ENCODE results near the gene TNRC6C. TPM values are rescaled to one million over a fixed set of nuclear protein-coding genes. Genes with fewer than 3 reads are reported as not detected.

The TNRC6C gene
- total and polyA plus RNA-seq, 4 donors = 1.3 to 7.7 (median 2.9) TPM

- H3K9ac ChIP-seq (ENCODE audit: low read depth in 1 of 2, low read length in 2 of 2) = no peak overlapping the region
- no peak overlapping the region for H3K4me3 ChIP-seq (ENCODE audit: low read depth in 1 of 3, low read length in 3 of 3)
- H3K27ac ChIP-seq (ENCODE audit: low read depth in 1 of 2, low read length in 2 of 2) = no peak overlapping the region
- no peak for TF ChIP-seq FOXA1 (IDR thresholded peaks at IDR 0.05)
- TF ChIP-seq TAF1 (conservative IDR thresholded peaks at IDR 0.05) = no peak
- TF ChIP-seq ZBTB33 (IDR thresholded peaks at IDR 0.05) = no peak
- no peak for TF ChIP-seq RXRA (IDR thresholded peaks at IDR 0.05)
- WGBS = 28% methylated on average over 17 of the region's 17 CpGs
- peaks cover 0 to 13% (median 5%) of the 10 kb centered on the region in 4 donors for H3K27me3 ChIP-seq (ENCODE audit: control insufficient read depth in 4 of 4, insufficient read depth in 4 of 4, low read length in 3 of 4)
- no peak for DNase-seq (ENCODE audit: low spot score)
- H3K36me3 ChIP-seq (ENCODE audit: control insufficient read depth in 4 of 4, insufficient read depth in 3 of 4, low read depth in 1 of 4, low read length in 3 of 4) = no peaks in the 10 kb centered on the region
- H3K9me3 ChIP-seq (ENCODE audit: control insufficient read depth in 4 of 4, low read length in 3 of 4) = no peaks in the 10 kb centered on the region
- H3K4me1 ChIP-seq (ENCODE audit: control insufficient read depth in 4 of 4, insufficient read depth in 4 of 4, low read length in 3 of 4) = peaks cover 0 to 7% (median 3%) of the 10 kb centered on the region in 4 donors
These were observed 41.6 kb upstream of the TNRC6C start for GRCh38 chr17:77916703-77917481.

- 95% methylated on average over 3 of the region's 3 CpGs for whole genome bisulfite sequencing
- TF ChIP-seq HNF4A (conservative IDR thresholded peaks at IDR 0.05) (no peak), NR2F2 (IDR thresholded peaks at IDR 0.05) (no peak)
- H3K9me3 ChIP-seq (ENCODE audit: control insufficient read depth in 4 of 4, low read length in 3 of 4) = no peaks in the 10 kb centered on the region
These were observed 39.2 kb upstream of the TNRC6C start for GRCh38 chr17:77919276-77919675.

GRCh38 chr17:77923135-77923534 is 35.4 kb upstream of the TNRC6C start:
- 76% methylated on average over 9 of the region's 9 CpGs for WGBS
- no peak for DNase-seq (ENCODE audit: low spot score)
- Histone ChIP-seq H3K36me3 (ENCODE audit: control insufficient read depth in 4 of 4, insufficient read depth in 3 of 4, low read depth in 1 of 4, low read length in 3 of 4) (no peaks in the 10 kb centered on the region), H3K9me3 (ENCODE audit: control insufficient read depth in 4 of 4, low read length in 3 of 4) (no peaks in the 10 kb centered on the region), H3K27ac (ENCODE audit: low read depth in 1 of 2, low read length in 2 of 2) (no peak overlapping the region), H3K27me3 (ENCODE audit: control insufficient read depth in 4 of 4, insufficient read depth in 4 of 4, low read length in 3 of 4) (peaks cover 0 to 3% (median 1%) of the 10 kb centered on the region in 4 donors), H3K9ac (ENCODE audit: low read depth in 1 of 2, low read length in 2 of 2) (no peak overlapping the region), H3K4me1 (ENCODE audit: control insufficient read depth in 4 of 4, insufficient read depth in 4 of 4, low read length in 3 of 4) (no peaks in the 10 kb centered on the region), H3K4me3 (ENCODE audit: low read depth in 1 of 3, low read length in 3 of 3) (no peak overlapping the region)
- no peak for TF ChIP-seq EGR1 (IDR thresholded peaks at IDR 0.05; ENCODE audit: low read depth in 2 of 2)
- TF ChIP-seq JUND (IDR thresholded peaks at IDR 0.05) = no peak
- no peak for TF ChIP-seq CTCF (IDR thresholded peaks at IDR 0.05; ENCODE audit: low read depth, low read length, missing input control)
- TF ChIP-seq RAD21 (IDR thresholded peaks at IDR 0.05) = no peak
- TF ChIP-seq SP1 (IDR thresholded peaks at IDR 0.05) = no peak
- TF ChIP-seq GABPA (IDR thresholded peaks at IDR 0.05 in 1 of 2, conservative IDR thresholded peaks at IDR 0.05 in 1 of 2) = no peak
- TF ChIP-seq ATF3 (IDR thresholded peaks at IDR 0.05) = no peak

More at GRCh38 chr17:77919276-77919675, 39.2 kb upstream of the TNRC6C start:
- H3K36me3 ChIP-seq (ENCODE audit: control insufficient read depth in 4 of 4, insufficient read depth in 3 of 4, low read depth in 1 of 4, low read length in 3 of 4) = no peaks in the 10 kb centered on the region
- H3K9ac ChIP-seq (ENCODE audit: low read depth in 1 of 2, low read length in 2 of 2) = no peak overlapping the region
- peaks cover 0 to 7% (median 3%) of the 10 kb centered on the region in 4 donors for H3K4me1 ChIP-seq (ENCODE audit: control insufficient read depth in 4 of 4, insufficient read depth in 4 of 4, low read length in 3 of 4)
- H3K4me3 ChIP-seq (ENCODE audit: low read depth in 1 of 3, low read length in 3 of 3) = no peak overlapping the region
- peaks cover 0 to 12% (median 6%) of the 10 kb centered on the region in 4 donors for H3K27me3 ChIP-seq (ENCODE audit: control insufficient read depth in 4 of 4, insufficient read depth in 4 of 4, low read length in 3 of 4)
- H3K27ac ChIP-seq (ENCODE audit: low read depth in 1 of 2, low read length in 2 of 2) = no peak overlapping the region
- DNase-seq (ENCODE audit: low spot score) = no peak
